ENCODE data around the gene SYT7. TPM values are rescaled to one million over a fixed set of nuclear protein-coding genes. Genes with fewer than 3 reads are reported as not detected.

Gene SYT7
- total RNA-seq, 1 experiment from 2014 or later = not detected

DNA sequence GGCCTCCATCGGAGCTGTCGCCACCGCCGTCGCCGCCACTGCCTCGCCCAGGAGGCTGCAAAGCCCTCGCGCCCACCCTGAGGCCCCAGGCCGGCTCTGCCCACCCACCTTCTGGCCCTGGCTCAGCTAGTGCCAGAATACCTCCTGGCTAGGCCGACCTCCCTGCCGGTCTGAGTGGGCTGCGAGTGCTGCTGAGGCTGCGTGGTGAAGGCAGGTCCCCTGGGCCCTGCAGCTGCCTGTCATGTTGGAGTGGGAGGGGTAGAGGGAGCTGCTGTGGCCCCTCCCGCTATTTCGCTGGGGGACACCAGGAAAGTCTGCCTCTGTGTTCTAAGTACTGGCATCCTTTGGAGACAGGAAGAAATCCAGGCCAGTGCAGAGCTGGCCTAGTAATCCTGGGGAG is 38.2 kb downstream of the SYT7 start:
- Histone ChIP-seq H3K9me3 (ENCODE audit: low read length) (no peaks in the 10 kb centered on the region), H3K27me3 (ENCODE audit: low read length) (no peaks in the 10 kb centered on the region), H3K79me2 (ENCODE audit: low read length) (no peaks in the 10 kb centered on the region), H3K9me2 (replicated peaks; ENCODE audit: insufficient read depth, low read length) (no peaks in the 10 kb centered on the region), H4K20me1 (ENCODE audit: insufficient read depth, low read depth, low read length) (no peaks in the 10 kb centered on the region; the same call in 1 of the 2 replicates), H3K4me3 (ENCODE audit: low read length) (no peak overlapping the region), H3K27ac (ENCODE audit: low read length) (no peak overlapping the region), H2AFZ (ENCODE audit: low read length) (no peak overlapping the region), H3K9ac (ENCODE audit: low read length) (no peak overlapping the region), H3K4me2 (ENCODE audit: low read depth, low read length, poor library complexity, severe bottlenecking) (no peak overlapping the region), H3K36me3 (ENCODE audit: insufficient read depth, low read length) (no peaks in the 10 kb centered on the region), H3K4me1 (ENCODE audit: low read length) (peaks cover 15% of the 10 kb centered on the region)
- no peak for DNase-seq

DNA sequence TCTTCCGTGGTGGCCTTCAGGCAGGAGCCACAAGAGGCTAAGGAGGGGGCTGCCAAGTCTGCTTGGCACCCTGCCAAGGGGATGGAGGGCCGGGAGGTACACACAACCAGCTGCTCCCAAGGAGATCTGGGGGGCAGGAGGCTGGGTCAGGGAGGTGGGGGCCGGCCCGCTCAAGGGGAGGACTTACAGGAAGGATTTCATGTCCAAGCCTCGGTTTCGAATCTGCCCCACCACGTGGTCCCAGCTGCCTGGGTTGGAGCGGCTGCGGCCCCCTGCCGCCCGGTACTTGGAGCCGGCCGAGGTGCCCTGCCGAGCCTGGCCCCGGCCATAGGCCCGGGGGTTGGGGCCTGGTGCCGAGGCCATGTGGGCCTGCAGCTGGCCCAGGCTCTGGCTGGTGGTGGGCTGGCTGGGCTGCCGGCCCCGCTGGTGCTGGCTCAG is 38.8 kb downstream of the SYT7 start:
- H3K27me3 ChIP-seq (ENCODE audit: low read length) = no peaks in the 10 kb centered on the region
- no peak overlapping the region for H2AFZ ChIP-seq (ENCODE audit: low read length)
- H3K79me2 ChIP-seq (ENCODE audit: low read length) = no peaks in the 10 kb centered on the region
- H3K9me2 ChIP-seq (replicated peaks; ENCODE audit: insufficient read depth, low read length) = no peaks in the 10 kb centered on the region
- no peaks in the 10 kb centered on the region for H3K36me3 ChIP-seq (ENCODE audit: insufficient read depth, low read length)
- no peak overlapping the region for H3K27ac ChIP-seq (ENCODE audit: low read length)
- H3K4me2 ChIP-seq (ENCODE audit: low read depth, low read length, poor library complexity, severe bottlenecking) = peak overlapping the region; percentile 26
- no peak overlapping the region for H3K9ac ChIP-seq (ENCODE audit: low read length)
- no peak for DNase-seq
- peaks cover 15% of the 10 kb centered on the region for H3K4me1 ChIP-seq (ENCODE audit: low read length)
- no peaks in the 10 kb centered on the region; the same call in 1 of the 2 replicates for H4K20me1 ChIP-seq (ENCODE audit: insufficient read depth, low read depth, low read length)
- no peaks in the 10 kb centered on the region for H3K9me3 ChIP-seq (ENCODE audit: low read length)
- no peak overlapping the region for H3K4me3 ChIP-seq (ENCODE audit: low read length)

DNA sequence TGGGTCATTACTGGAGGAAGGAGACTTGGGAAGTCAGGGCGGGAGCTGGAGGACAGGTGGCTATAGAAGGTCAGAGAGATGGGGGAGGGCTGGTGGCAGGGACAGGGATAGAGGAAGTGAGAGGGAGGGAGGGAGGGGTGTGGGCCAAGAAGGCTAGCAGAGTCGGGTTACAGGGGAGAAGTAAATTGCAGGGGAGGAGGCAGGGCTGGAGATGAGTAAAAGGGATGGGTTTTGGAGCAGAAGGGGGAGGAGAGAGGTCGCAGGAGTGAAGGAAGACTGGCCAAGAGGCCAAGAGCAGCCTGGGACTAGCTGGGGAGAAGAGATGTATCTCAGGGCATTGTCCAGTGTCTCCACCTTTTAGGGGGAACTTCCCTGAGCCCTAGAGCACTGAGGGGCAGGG is 39.3 kb downstream of the SYT7 start:
- Histone ChIP-seq H3K4me3 (ENCODE audit: low read length) (no peak overlapping the region), H3K79me2 (ENCODE audit: low read length) (no peaks in the 10 kb centered on the region), H3K36me3 (ENCODE audit: insufficient read depth, low read length) (no peaks in the 10 kb centered on the region), H3K27ac (ENCODE audit: low read length) (no peak overlapping the region), H3K9ac (ENCODE audit: low read length) (no peak overlapping the region), H3K4me1 (ENCODE audit: low read length) (peaks cover 15% of the 10 kb centered on the region), H3K9me3 (ENCODE audit: low read length) (no peaks in the 10 kb centered on the region), H3K9me2 (replicated peaks; ENCODE audit: insufficient read depth, low read length) (no peaks in the 10 kb centered on the region), H4K20me1 (ENCODE audit: insufficient read depth, low read depth, low read length) (no peaks in the 10 kb centered on the region; the same call in 1 of the 2 replicates), H3K27me3 (ENCODE audit: low read length) (no peaks in the 10 kb centered on the region), H2AFZ (ENCODE audit: low read length) (no peak overlapping the region), H3K4me2 (ENCODE audit: low read depth, low read length, poor library complexity, severe bottlenecking) (peak overlapping the region; percentile 26)
- peak; percentile 58 for DNase-seq

DNA sequence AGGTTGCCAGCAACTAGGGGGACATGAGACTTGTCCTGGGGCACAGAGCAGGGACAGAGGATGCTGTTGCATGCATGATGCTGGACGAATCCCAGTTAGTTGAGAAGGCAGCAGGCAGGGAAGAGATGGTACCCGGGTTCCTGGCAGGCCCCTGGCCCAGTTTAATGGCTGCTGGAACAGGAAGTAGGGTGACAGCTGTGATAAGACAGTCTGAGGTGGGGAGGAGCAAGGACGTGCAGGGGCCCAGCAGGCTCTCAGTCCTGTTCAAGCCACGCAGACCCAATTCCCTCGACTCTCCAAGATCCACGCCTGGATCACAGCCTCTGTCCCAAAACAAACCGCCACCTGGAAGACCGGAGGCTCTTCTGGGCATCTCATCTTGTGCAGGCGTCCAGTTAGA is 40.3 kb downstream of the SYT7 start:
- H3K4me3 ChIP-seq (ENCODE audit: low read length) = no peak overlapping the region
- no peaks in the 10 kb centered on the region; the same call in 1 of the 2 replicates for H4K20me1 ChIP-seq (ENCODE audit: insufficient read depth, low read depth, low read length)
- H3K9ac ChIP-seq (ENCODE audit: low read length) = no peak overlapping the region
- no peak for DNase-seq
- no peaks in the 10 kb centered on the region for H3K36me3 ChIP-seq (ENCODE audit: insufficient read depth, low read length)
- no peak overlapping the region for H3K4me2 ChIP-seq (ENCODE audit: low read depth, low read length, poor library complexity, severe bottlenecking)
- H3K27me3 ChIP-seq (ENCODE audit: low read length) = no peaks in the 10 kb centered on the region
- H3K4me1 ChIP-seq (ENCODE audit: low read length) = peaks cover 15% of the 10 kb centered on the region
- H3K27ac ChIP-seq (ENCODE audit: low read length) = no peak overlapping the region
- H3K9me3 ChIP-seq (ENCODE audit: low read length) = no peaks in the 10 kb centered on the region
- H3K79me2 ChIP-seq (ENCODE audit: low read length) = no peaks in the 10 kb centered on the region
- no peaks in the 10 kb centered on the region for H3K9me2 ChIP-seq (replicated peaks; ENCODE audit: insufficient read depth, low read length)
- H2AFZ ChIP-seq (ENCODE audit: low read length) = no peak overlapping the region

DNA sequence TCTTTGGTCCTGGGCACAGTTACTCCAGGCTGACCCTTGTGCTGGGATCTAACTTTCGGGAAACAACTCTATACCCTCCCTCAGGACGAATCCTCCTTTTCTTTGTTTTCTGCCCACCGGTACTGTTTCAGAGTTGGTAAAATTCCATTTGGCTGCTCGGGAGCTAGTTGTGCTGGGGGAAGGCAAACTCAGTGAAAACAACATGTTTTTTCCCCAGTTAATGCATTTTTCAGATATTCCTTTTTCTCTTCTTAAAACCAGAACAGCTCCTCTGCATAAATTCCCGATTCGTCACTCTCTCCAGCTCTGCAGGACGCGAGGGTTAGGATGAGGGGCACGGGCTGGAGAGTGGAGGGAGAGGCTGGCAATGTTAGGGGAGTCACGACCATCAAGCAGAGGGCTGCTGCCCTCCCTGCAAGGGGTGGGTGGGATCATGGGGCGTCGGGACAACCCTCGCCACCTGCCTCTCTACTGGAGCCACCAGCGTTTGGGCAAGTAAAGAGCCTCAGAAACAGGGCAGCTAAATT is 41.0 kb downstream of the SYT7 start:
- Histone ChIP-seq H3K4me2 (ENCODE audit: low read depth, low read length, poor library complexity, severe bottlenecking) (no peak overlapping the region), H3K36me3 (ENCODE audit: insufficient read depth, low read length) (no peaks in the 10 kb centered on the region), H3K9me2 (replicated peaks; ENCODE audit: insufficient read depth, low read length) (no peaks in the 10 kb centered on the region), H3K27ac (ENCODE audit: low read length) (no peak overlapping the region), H4K20me1 (ENCODE audit: insufficient read depth, low read depth, low read length) (no peaks in the 10 kb centered on the region; the same call in 1 of the 2 replicates), H3K9me3 (ENCODE audit: low read length) (no peaks in the 10 kb centered on the region), H3K79me2 (ENCODE audit: low read length) (no peaks in the 10 kb centered on the region), H3K9ac (ENCODE audit: low read length) (no peak overlapping the region), H3K27me3 (ENCODE audit: low read length) (no peaks in the 10 kb centered on the region), H3K4me3 (ENCODE audit: low read length) (no peak overlapping the region), H3K4me1 (ENCODE audit: low read length) (peaks cover 15% of the 10 kb centered on the region), H2AFZ (ENCODE audit: low read length) (no peak overlapping the region)
- DNase-seq = no peak

DNA sequence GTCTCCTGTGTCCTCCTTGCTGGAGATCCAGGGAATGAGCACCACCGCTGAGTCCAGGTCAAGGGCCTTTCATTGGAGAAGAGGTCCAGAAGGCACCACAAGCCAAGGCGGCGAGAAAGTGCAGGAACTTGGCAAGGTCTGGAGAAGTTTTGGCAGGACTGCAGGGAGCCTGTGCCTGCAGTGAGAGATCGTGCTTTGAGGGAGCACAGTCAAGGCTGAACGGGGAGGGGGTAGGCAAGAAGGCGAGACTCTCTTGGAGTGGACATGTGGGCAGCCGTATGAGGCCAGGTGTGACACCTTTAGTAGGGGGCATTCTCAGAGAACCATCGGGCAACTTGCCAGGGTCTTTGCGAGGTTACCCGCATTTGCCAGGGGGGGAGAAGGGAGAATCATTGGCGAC is 41.9 kb downstream of the SYT7 start:
- Histone ChIP-seq H4K20me1 (ENCODE audit: insufficient read depth, low read depth, low read length) (no peaks in the 10 kb centered on the region; the same call in 1 of the 2 replicates), H2AFZ (ENCODE audit: low read length) (no peak overlapping the region), H3K9me3 (ENCODE audit: low read length) (no peaks in the 10 kb centered on the region), H3K4me2 (ENCODE audit: low read depth, low read length, poor library complexity, severe bottlenecking) (no peak overlapping the region), H3K79me2 (ENCODE audit: low read length) (no peaks in the 10 kb centered on the region), H3K27ac (ENCODE audit: low read length) (no peak overlapping the region), H3K27me3 (ENCODE audit: low read length) (no peaks in the 10 kb centered on the region), H3K36me3 (ENCODE audit: insufficient read depth, low read length) (no peaks in the 10 kb centered on the region), H3K4me1 (ENCODE audit: low read length) (peaks cover 15% of the 10 kb centered on the region), H3K4me3 (ENCODE audit: low read length) (no peak overlapping the region), H3K9me2 (replicated peaks; ENCODE audit: insufficient read depth, low read length) (no peaks in the 10 kb centered on the region), H3K9ac (ENCODE audit: low read length) (no peak overlapping the region)
- DNase-seq = no peak

DNA sequence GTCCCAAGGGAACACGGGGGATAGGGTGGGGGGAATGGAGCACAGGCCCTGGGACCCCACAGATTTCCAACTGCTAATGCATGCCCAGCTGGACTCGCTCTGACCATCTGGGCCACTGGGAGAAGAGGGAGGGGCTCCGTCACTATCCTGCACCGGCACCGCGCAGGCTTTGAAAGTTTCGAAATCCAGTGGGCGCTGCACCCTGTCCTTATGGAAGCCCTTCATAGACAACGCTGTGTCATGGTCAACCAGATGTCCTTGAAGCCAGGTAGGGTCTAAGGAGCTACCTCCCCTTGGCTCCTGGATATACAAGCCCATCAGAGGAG is 42.3 kb downstream of the SYT7 start:
- H3K36me3 ChIP-seq (ENCODE audit: insufficient read depth, low read length) = no peaks in the 10 kb centered on the region

DNA sequence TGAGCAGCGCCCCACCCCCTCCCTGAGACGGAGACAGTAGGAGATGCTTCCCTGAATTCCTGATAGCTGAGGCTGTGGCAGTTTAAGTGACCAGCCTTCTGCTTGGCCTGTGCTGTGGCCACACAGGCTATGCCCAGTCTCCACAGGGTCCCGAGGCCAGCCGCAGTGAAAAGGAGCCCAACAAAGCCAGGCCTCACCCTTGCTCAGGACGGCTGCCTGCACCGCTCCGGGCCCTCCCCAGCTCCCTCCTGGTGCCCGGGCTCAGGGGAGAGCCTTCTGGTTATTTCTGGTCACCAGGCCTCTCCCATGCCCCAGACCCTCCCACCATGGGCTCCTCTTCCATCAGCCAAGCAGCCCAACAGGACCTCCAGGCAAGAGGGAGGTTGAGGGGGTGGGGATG is 43.5 kb downstream of the SYT7 start:
- no peaks in the 10 kb centered on the region for H3K79me2 ChIP-seq (ENCODE audit: low read length)
- H3K9me3 ChIP-seq (ENCODE audit: low read length) = no peaks in the 10 kb centered on the region
- peaks cover 15% of the 10 kb centered on the region for H3K4me1 ChIP-seq (ENCODE audit: low read length)
- DNase-seq = no peak
- no peak overlapping the region for H3K4me3 ChIP-seq (ENCODE audit: low read length)
- no peaks in the 10 kb centered on the region for H3K27me3 ChIP-seq (ENCODE audit: low read length)
- no peak overlapping the region for H3K4me2 ChIP-seq (ENCODE audit: low read depth, low read length, poor library complexity, severe bottlenecking)
- H3K27ac ChIP-seq (ENCODE audit: low read length) = no peak overlapping the region
- H3K9ac ChIP-seq (ENCODE audit: low read length) = no peak overlapping the region
- H2AFZ ChIP-seq (ENCODE audit: low read length) = no peak overlapping the region
- H4K20me1 ChIP-seq (ENCODE audit: insufficient read depth, low read depth, low read length) = no peaks in the 10 kb centered on the region; the same call in 1 of the 2 replicates
- H3K9me2 ChIP-seq (replicated peaks; ENCODE audit: insufficient read depth, low read length) = no peaks in the 10 kb centered on the region
- no peaks in the 10 kb centered on the region for H3K36me3 ChIP-seq (ENCODE audit: insufficient read depth, low read length)

More for the DNA sequence above, 42.3 kb downstream of the SYT7 start:
- Histone ChIP-seq H3K27me3 (ENCODE audit: low read length) (no peaks in the 10 kb centered on the region), H3K9me2 (replicated peaks; ENCODE audit: insufficient read depth, low read length) (no peaks in the 10 kb centered on the region), H3K9ac (ENCODE audit: low read length) (no peak overlapping the region), H3K79me2 (ENCODE audit: low read length) (no peaks in the 10 kb centered on the region), H3K4me1 (ENCODE audit: low read length) (peaks cover 15% of the 10 kb centered on the region), H3K4me2 (ENCODE audit: low read depth, low read length, poor library complexity, severe bottlenecking) (no peak overlapping the region), H4K20me1 (ENCODE audit: insufficient read depth, low read depth, low read length) (no peaks in the 10 kb centered on the region; the same call in 1 of the 2 replicates), H3K4me3 (ENCODE audit: low read length) (no peak overlapping the region), H2AFZ (ENCODE audit: low read length) (no peak overlapping the region), H3K9me3 (ENCODE audit: low read length) (no peaks in the 10 kb centered on the region), H3K27ac (ENCODE audit: low read length) (no peak overlapping the region)
- no peak for DNase-seq
